OCI-LY1 (cell line): ENCODE data around the gene RNASEH2B.

Experiments
- H2AFZ ChIP-seq: fragments of 200-600 bp; sonication (generic), shearing (Covaris generic); 2 replicates; pipeline ENCODE4 v1.6.0; 2014; ENCODE audit warnings: antibody characterized with exemption, mild to moderate bottlenecking, low read length
- H3F3A ChIP-seq: fragments of 200-600 bp; sonication (generic), shearing (Covaris generic); 2 replicates; pipeline ENCODE4 v1.6.0; 2014; ENCODE audit warnings: mild to moderate bottlenecking, antibody characterized with exemption, low read length, moderate library complexity; ENCODE audit not compliant: insufficient read depth
- H3K27ac ChIP-seq: fragments of 200-600 bp; sonication (generic); 2 replicates; pipeline ENCODE4 v1.5.1; 2014; ENCODE audit warnings: low read length, mixed run types, mild to moderate bottlenecking, low read depth; ENCODE audit not compliant: poor library complexity, severe bottlenecking
- H3K27me3 ChIP-seq: fragments of 200-600 bp; sonication (generic); 2 replicates; pipeline ENCODE4 v1.6.0; 2014; ENCODE audit warnings: antibody characterized with exemption, mild to moderate bottlenecking, low read length, moderate library complexity; ENCODE audit not compliant: insufficient read depth
- H3K36me3 ChIP-seq: fragments of 200-600 bp; sonication (generic); 2 replicates; pipeline ENCODE4 v1.6.1; 2014; ENCODE audit warnings: mild to moderate bottlenecking, antibody characterized with exemption, low read length, moderate library complexity, mixed read lengths; ENCODE audit not compliant: insufficient read depth
- H3K4me1 ChIP-seq: fragments of 200-600 bp; sonication (generic); 2 replicates; pipeline ENCODE4 v1.5.1; 2014; ENCODE audit warnings: mild to moderate bottlenecking, low read length, moderate library complexity; ENCODE audit not compliant: insufficient read depth, severe bottlenecking
- H3K4me2 ChIP-seq: fragments of 200-600 bp; sonication (generic), shearing (Covaris generic); 2 replicates; pipeline ENCODE4 v1.6.1; 2014; ENCODE audit warnings: low read length
- H3K4me3 ChIP-seq: fragments of 200-600 bp; sonication (generic); 2 replicates; pipeline ENCODE4 v1.5.1; 2014; ENCODE audit warnings: low read length, low read depth, mild to moderate bottlenecking, mixed read lengths; ENCODE audit not compliant: poor library complexity, severe bottlenecking
- H3K79me2 ChIP-seq: fragments of 200-600 bp; shearing (Covaris generic); 2 replicates; pipeline ENCODE4 v1.6.1; 2016; ENCODE audit warnings: mixed run types, low read length, mixed read lengths; ENCODE audit not compliant: insufficient read depth
- H3K9ac ChIP-seq: fragments of 200-600 bp; sonication (generic), shearing (Covaris generic); 2 replicates; pipeline ENCODE4 v1.6.1; 2014; ENCODE audit warnings: mild to moderate bottlenecking, low read length, mixed read lengths
- H3K9me2 ChIP-seq: fragments of 200-600 bp; sonication (generic), shearing (Covaris generic); 2 replicates; pipeline ENCODE4 v1.6.1; 2014; ENCODE audit warnings: low read depth, mild to moderate bottlenecking, low read length, mixed read lengths
- H3K9me3 ChIP-seq: fragments of 200-600 bp; shearing (Covaris generic); 2 replicates; pipeline ENCODE4 v1.6.1; 2014; ENCODE audit warnings: low read length, mixed read lengths
- H4K20me1 ChIP-seq: fragments of 200-600 bp; sonication (generic), shearing (Covaris generic); 2 replicates; pipeline ENCODE4 v1.6.0; 2016; ENCODE audit warnings: mild to moderate bottlenecking, low read length; ENCODE audit not compliant: insufficient read depth
- EZH2 ChIP-seq: fragments of 200-600 bp; sonication (generic), shearing (Covaris generic); IDR thresholded peaks from 2 replicates; pipeline ENCODE4 v1.8.0; 2017; ENCODE audit warnings: borderline replicate concordance, mixed run types, mild to moderate bottlenecking, antibody characterized with exemption, low read length, moderate library complexity, mixed read lengths
- TF ChIP-seq, protein P1 (sequence below): fragments of 200-600 bp; sonication (generic), shearing (Covaris generic); IDR thresholded peaks from 2 replicates; pipeline ENCODE4 v1.5.1; 2017; ENCODE audit warnings: mild to moderate bottlenecking, antibody characterized with exemption, low read length, moderate library complexity, mixed read lengths

The RNASEH2B gene

GRCh38 chr13:50916701-50917184 lies 7.2 kb downstream of the RNASEH2B start:
- Histone ChIP-seq H3K9me3 (peaks cover 13% of the 10 kb centered on the region), H3F3A (no peaks in the 10 kb centered on the region), H3K4me1 (peaks cover 58% of the 10 kb centered on the region), H3K4me3 (peak overlapping the region; percentile 15), H3K27me3 (no peaks in the 10 kb centered on the region), H3K27ac (peak overlapping the region; percentile 78), H2AFZ (no peak overlapping the region), H3K36me3 (peaks cover 13% of the 10 kb centered on the region; the same call in 1 of the 2 replicates), H3K4me2 (peak overlapping the region; percentile 61), H3K9ac (peak overlapping the region; percentile 40; the same call in 1 of the 2 replicates), H3K9me2 (no peaks in the 10 kb centered on the region), H3K79me2 (peaks cover 94% of the 10 kb centered on the region), H4K20me1 (no peaks in the 10 kb centered on the region)
- no peak for TF ChIP-seq EZH2
- TF ChIP-seq, protein P1, sequence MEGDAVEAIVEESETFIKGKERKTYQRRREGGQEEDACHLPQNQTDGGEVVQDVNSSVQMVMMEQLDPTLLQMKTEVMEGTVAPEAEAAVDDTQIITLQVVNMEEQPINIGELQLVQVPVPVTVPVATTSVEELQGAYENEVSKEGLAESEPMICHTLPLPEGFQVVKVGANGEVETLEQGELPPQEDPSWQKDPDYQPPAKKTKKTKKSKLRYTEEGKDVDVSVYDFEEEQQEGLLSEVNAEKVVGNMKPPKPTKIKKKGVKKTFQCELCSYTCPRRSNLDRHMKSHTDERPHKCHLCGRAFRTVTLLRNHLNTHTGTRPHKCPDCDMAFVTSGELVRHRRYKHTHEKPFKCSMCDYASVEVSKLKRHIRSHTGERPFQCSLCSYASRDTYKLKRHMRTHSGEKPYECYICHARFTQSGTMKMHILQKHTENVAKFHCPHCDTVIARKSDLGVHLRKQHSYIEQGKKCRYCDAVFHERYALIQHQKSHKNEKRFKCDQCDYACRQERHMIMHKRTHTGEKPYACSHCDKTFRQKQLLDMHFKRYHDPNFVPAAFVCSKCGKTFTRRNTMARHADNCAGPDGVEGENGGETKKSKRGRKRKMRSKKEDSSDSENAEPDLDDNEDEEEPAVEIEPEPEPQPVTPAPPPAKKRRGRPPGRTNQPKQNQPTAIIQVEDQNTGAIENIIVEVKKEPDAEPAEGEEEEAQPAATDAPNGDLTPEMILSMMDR, result no peak

- TF ChIP-seq, protein P1, result no peak
- no peak for TF ChIP-seq EZH2
- Histone ChIP-seq H3K9me2 (no peaks in the 10 kb centered on the region), H3K79me2 (peaks cover 97% of the 10 kb centered on the region), H3K27ac (peak overlapping the region; percentile 78), H3K9ac (no peak overlapping the region), H3K4me1 (peaks cover 51% of the 10 kb centered on the region), H3F3A (no peaks in the 10 kb centered on the region), H3K36me3 (peaks cover 21% of the 10 kb centered on the region), H3K9me3 (peaks cover 21% of the 10 kb centered on the region), H3K4me2 (no peak overlapping the region), H3K27me3 (no peaks in the 10 kb centered on the region), H3K4me3 (no peak overlapping the region), H2AFZ (no peak overlapping the region), H4K20me1 (no peaks in the 10 kb centered on the region)
Observed at GRCh38 chr13:50917572-50917971, 8.0 kb downstream of the RNASEH2B start.

DNA sequence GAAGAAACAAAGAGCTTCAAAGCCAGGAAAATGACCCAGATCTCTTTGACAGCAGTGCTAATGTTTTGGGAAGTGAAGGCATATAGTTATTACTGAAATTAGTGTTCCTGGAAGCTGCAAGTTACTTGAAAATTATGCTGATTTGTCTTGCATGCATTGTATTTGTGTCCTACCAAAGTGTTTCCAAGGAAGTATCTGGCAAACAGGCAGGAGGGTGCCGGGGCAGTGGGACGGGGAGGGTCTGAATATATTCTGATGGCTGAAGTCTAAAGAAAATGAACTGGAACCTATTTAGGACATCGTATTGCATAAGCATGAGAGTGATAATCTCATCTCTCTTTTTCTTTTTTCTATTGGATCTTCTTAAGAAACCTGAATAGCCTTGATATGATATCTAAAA lies 9.0 kb downstream of the RNASEH2B start:
- no peaks in the 10 kb centered on the region for H4K20me1 ChIP-seq
- H3K27ac ChIP-seq, result no peak overlapping the region
- no peak overlapping the region for H3K4me2 ChIP-seq
- H3F3A ChIP-seq, result no peaks in the 10 kb centered on the region
- no peak overlapping the region for H2AFZ ChIP-seq
- H3K4me3 ChIP-seq, result no peak overlapping the region
- peaks cover 30% of the 10 kb centered on the region for H3K9me3 ChIP-seq
- no peaks in the 10 kb centered on the region for H3K9me2 ChIP-seq
- TF ChIP-seq, protein P1, result no peak
- no peak for TF ChIP-seq EZH2
- no peaks in the 10 kb centered on the region for H3K27me3 ChIP-seq
- H3K79me2 ChIP-seq, result peaks cover 97% of the 10 kb centered on the region
- H3K4me1 ChIP-seq, result peaks cover 41% of the 10 kb centered on the region
- H3K9ac ChIP-seq, result no peak overlapping the region
- H3K36me3 ChIP-seq, result peaks cover 29% of the 10 kb centered on the region
